Pancreas (tissue), 10 donors: ENCODE data around the gene GLCE. TPM values are rescaled to one million over a fixed set of nuclear protein-coding genes. Genes with fewer than 3 reads are reported as not detected.

Experiments used
- ATAC-seq, 4 donors: fragments of 200-7000 bp; cut with Tn5 transposase; one replicate each; pipeline versions ENCODE4 v1.8.0 to v1.9.1; 2020; ENCODE audit warnings: mild to moderate bottlenecking in 4 of 4, moderate library complexity in 4 of 4
- DNase-seq, 6 donors: peaks; one replicate each; pipeline ENCODE4 v3.0.0-alpha.2; 2020
- FAIRE-seq: peaks from 2 replicates; lab custom pipeline; 2012; peaks lifted over from hg19 to GRCh38; lab: Jason Lieb, UNC
- H3K27ac ChIP-seq, 4 donors: fragments of 200-600 bp; sonication (generic); 1 replicate in 3 of 4; 2 replicates in 1 of 4; pipeline versions ENCODE4 v1.5.0 to v1.8.0; 2020
- H3K27me3 ChIP-seq, 4 donors: fragments of 200-600 bp; one replicate each; pipeline ENCODE4 v1.8.0; 2021
- H3K36me3 ChIP-seq, 3 donors: fragments of 200-600 bp; sonication (generic) in 1 of 3; one replicate each; pipeline versions ENCODE4 v1.5.0 to v1.8.0; 2020 to 2021
- H3K4me1 ChIP-seq, 3 donors: fragments of 200-600 bp; one replicate each; pipeline ENCODE4 v1.8.0; 2021
- H3K4me3 ChIP-seq, 4 donors: fragments of 200-600 bp; sonication (generic) in 2 of 4; one replicate each; pipeline versions ENCODE4 v1.5.0 to v1.8.0; 2020 to 2021
- H3K9me3 ChIP-seq, 4 donors: fragments of 200-600 bp; one replicate each; pipeline ENCODE4 v1.8.0; 2021
- CTCF ChIP-seq, 4 donors: fragments of 200-600 bp; sonication (generic) in 3 of 4; IDR thresholded peaks; one replicate each; pipeline versions ENCODE4 v1.5.0 to v1.8.0; 2021; ENCODE audit warnings: antibody characterized with exemption in 4 of 4
- WGBS, 2 donors: extraction: QIAGEN DNeasy Blood & Tissue Kit; methylation state at CpG; one replicate each; pipeline ENCODE4 v1.1.7; 2013; 5-methylcytosine and 5-hydroxymethylcytosine counted together
- intact Hi-C, 3 donors: fragments of 100-400 bp; cut with DNase I; formaldehyde crosslinking; loops; one replicate each; pipeline versions ENCODE4 v1.11.1 to v1.14.2; 2022
- polyA plus RNA-seq, 2 donors: library from polyadenylated mRNA; stranded (reverse); fragments of 200-250 nt; gene quantifications; one replicate each; pipeline ENCODE4 v1.2.3, GENCODE V29; 2013
- total RNA-seq, 6 donors: library from RNA; stranded (reverse); fragmentation: NEBNext Ultra II Directional in 4 of 6; extraction: Animal tissue kit (Norgen Biotek cat#: 25700) in 4 of 6; gene quantifications; one replicate each; pipeline versions ENCODE4 v1.2.1 to v1.2.4, GENCODE V29; 2021 to 2023
- donor health status: healthy with polysubstance abuse.
- donor health status: DM: no; HTN: no; CAD: no; lungs with moderate emphysema.
- donor health status: DM: no; HTN: no; CAD: no.
- donor health status: control.
- donor health status: control.
- donor health status: Bipolar disorder and iron deficiency.
- donor health status: DM: yes; HTN: yes; CAD: no.
- donor health status: DM: no; HTN: no; CAD: no.
- donor health status: DM: no; HTN: no; CAD: no.
- donor health status: DM: yes; HTN: yes; CAD: no.

The GLCE gene
- total and polyA plus RNA-seq, 8 donors, result 2.7 to 10.8 (median 5.9) TPM

- Histone ChIP-seq H3K36me3 (no peaks in the 10 kb centered on the region), H3K4me3 (peak overlapping the region; percentile 53 to 95 (median 86)), H3K27ac (peak overlapping the region in 2 of 4 donors; percentile 57 to 80), H3K9me3 (no peaks in the 10 kb centered on the region), H3K4me1 (peaks cover 0 to 6% (median 0%) of the 10 kb centered on the region in 3 donors), H3K27me3 (no peaks in the 10 kb centered on the region)
- intact Hi-C loops, result no loop called here
- DNase-seq (peak; percentile 14 to 76 (median 46)), ATAC-seq (peak; percentile 5 to 26 (median 17)), FAIRE-seq (no peak)
- WGBS, 2 donors, result 0 to 1% methylated on average over 51 of the region's 51 CpGs
- no peak for TF ChIP-seq CTCF (IDR thresholded peaks at IDR 0.05)
Measured at GRCh38 chr15:69161079-69161877, 843 bp downstream of the GLCE start.

- WGBS, 2 donors, result 13% methylated on average over 5 of the region's 5 CpGs
- Histone ChIP-seq H3K9me3 (no peaks in the 10 kb centered on the region), H3K27me3 (no peaks in the 10 kb centered on the region), H3K27ac (no peak overlapping the region), H3K4me1 (peaks cover 0 to 6% (median 0%) of the 10 kb centered on the region in 3 donors), H3K4me3 (peak overlapping the region in 3 of 4 donors; percentile 81 to 95 (median 91)), H3K36me3 (no peaks in the 10 kb centered on the region)
- DNase-seq, result no peak
- no peak for ATAC-seq
- intact Hi-C loops, result no loop called here
- TF ChIP-seq CTCF (IDR thresholded peaks at IDR 0.05), result no peak
- no peak for FAIRE-seq
Measured at GRCh38 chr15:69161878-69162213, 1.4 kb downstream of the GLCE start.

GRCh38 chr15:69163141-69163669 is 2.8 kb downstream of the GLCE start:
- peaks cover 0 to 6% (median 0%) of the 10 kb centered on the region in 3 donors for H3K4me1 ChIP-seq
- DNase-seq (no peak), ATAC-seq (no peak), FAIRE-seq (no peak)
- no peak for TF ChIP-seq CTCF (IDR thresholded peaks at IDR 0.05)
- no peaks in the 10 kb centered on the region for H3K27me3 ChIP-seq
- H3K9me3 ChIP-seq, result no peaks in the 10 kb centered on the region
- H3K4me3 ChIP-seq, result no peak overlapping the region
- no peak overlapping the region for H3K27ac ChIP-seq
- WGBS, 2 donors, result 77 to 83% methylated on average over 3 of the region's 3 CpGs
- intact Hi-C loops, result no loop called here
- H3K36me3 ChIP-seq, result no peaks in the 10 kb centered on the region

GRCh38 chr15:69164807-69165636 is 4.6 kb downstream of the GLCE start:
- H3K9me3 ChIP-seq, result no peaks in the 10 kb centered on the region
- H3K27me3 ChIP-seq, result no peaks in the 10 kb centered on the region
- DNase-seq, result no peak
- H3K36me3 ChIP-seq, result no peaks in the 10 kb centered on the region
- WGBS, 2 donors, result 63 to 65% methylated on average over 3 of the region's 3 CpGs
- no peak for TF ChIP-seq CTCF (IDR thresholded peaks at IDR 0.05)
- no peak overlapping the region for H3K4me3 ChIP-seq
- no peak overlapping the region for H3K27ac ChIP-seq
- FAIRE-seq, result no peak
- ATAC-seq, result no peak
- peaks cover 0 to 6% (median 0%) of the 10 kb centered on the region in 3 donors for H3K4me1 ChIP-seq
- intact Hi-C loops, result no loop called here
